ENCODE measurements around the gene CDH19. TPM values are rescaled to one million over a fixed set of nuclear protein-coding genes. Genes with fewer than 3 reads are reported as not detected.

CDH19 gene
- total RNA-seq, 6 donors from 2014 or later = 1.0 to 3.1 (median 1.3) TPM

DNA sequence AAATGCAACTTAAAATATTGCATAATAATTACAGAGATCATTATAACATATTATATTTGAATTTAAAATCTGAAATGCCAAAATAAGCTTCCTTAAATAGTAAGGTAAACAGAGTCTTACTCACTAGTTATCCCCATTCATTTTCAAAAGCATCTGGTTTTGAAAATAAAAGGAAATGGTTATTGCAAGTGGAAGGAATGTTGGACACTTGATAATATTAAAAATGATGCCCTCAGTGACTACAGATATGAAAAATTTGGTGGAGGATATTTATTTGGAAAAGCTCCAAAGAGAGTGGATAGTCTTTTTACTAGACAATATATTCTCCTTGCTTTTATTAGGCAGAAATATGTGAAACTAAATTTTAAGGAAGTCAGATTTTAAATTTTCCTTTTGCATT, 39.7 kb downstream of the CDH19 start:
- TF ChIP-seq EP300 (IDR thresholded peaks at IDR 0.05) (no peak), POLR2AphosphoS5 (IDR thresholded peaks at IDR 0.05) (no peak), POLR2A (IDR thresholded peaks at IDR 0.05) (no peak)
- TF ChIP-seq, protein P1, sequence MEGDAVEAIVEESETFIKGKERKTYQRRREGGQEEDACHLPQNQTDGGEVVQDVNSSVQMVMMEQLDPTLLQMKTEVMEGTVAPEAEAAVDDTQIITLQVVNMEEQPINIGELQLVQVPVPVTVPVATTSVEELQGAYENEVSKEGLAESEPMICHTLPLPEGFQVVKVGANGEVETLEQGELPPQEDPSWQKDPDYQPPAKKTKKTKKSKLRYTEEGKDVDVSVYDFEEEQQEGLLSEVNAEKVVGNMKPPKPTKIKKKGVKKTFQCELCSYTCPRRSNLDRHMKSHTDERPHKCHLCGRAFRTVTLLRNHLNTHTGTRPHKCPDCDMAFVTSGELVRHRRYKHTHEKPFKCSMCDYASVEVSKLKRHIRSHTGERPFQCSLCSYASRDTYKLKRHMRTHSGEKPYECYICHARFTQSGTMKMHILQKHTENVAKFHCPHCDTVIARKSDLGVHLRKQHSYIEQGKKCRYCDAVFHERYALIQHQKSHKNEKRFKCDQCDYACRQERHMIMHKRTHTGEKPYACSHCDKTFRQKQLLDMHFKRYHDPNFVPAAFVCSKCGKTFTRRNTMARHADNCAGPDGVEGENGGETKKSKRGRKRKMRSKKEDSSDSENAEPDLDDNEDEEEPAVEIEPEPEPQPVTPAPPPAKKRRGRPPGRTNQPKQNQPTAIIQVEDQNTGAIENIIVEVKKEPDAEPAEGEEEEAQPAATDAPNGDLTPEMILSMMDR (IDR thresholded peaks at IDR 0.05) = no peak
- no peaks in the 10 kb centered on the region for H3K27me3 ChIP-seq
- DNase-seq (no peak), ATAC-seq (ENCODE audit: low FRiP score in 2 of 2) (no peak)
- H3K27ac ChIP-seq = no peak overlapping the region
- no peaks in the 10 kb centered on the region for H3K9me3 ChIP-seq
- H3K36me3 ChIP-seq = no peaks in the 10 kb centered on the region
- H3K4me1 ChIP-seq = no peaks in the 10 kb centered on the region
- H3K4me3 ChIP-seq = no peak overlapping the region

DNA sequence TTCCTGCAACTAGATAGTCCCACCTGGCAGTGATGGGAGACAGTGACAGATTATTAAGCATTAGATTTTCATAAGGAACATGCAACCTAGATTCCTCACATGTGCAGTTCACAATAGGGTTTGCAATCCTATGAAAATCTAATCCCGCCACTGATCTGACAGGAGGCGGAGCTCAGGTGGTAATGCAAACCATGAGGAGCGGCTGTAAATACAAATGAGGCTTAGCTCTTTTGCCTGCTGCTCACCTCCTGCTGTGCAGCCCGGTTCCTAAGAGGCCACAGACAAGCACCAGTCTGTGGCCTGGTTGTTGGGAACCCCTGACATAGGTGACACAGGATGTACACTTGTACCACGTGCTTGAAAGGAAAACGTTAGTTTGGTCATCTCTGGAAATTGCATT, 41.6 kb downstream of the CDH19 start:
- Histone ChIP-seq H3K27me3 (no peaks in the 10 kb centered on the region), H3K36me3 (no peaks in the 10 kb centered on the region), H3K4me1 (no peaks in the 10 kb centered on the region), H3K4me3 (no peak overlapping the region), H3K9me3 (no peaks in the 10 kb centered on the region), H3K27ac (no peak overlapping the region)
- ATAC-seq (ENCODE audit: low FRiP score in 2 of 2) = no peak
- DNase-seq = no peak
- whole genome bisulfite sequencing, 2 donors = 81 to 83% methylated on average over 6 of the region's 6 CpGs
- TF ChIP-seq, protein P1 (IDR thresholded peaks at IDR 0.05) = no peak
- no peak for TF ChIP-seq POLR2AphosphoS5 (IDR thresholded peaks at IDR 0.05)
- TF ChIP-seq POLR2A (IDR thresholded peaks at IDR 0.05) = no peak

GRCh38 chr18:66560094-66560493, 43.8 kb downstream of the CDH19 start:
- DNase-seq = no peak
- Histone ChIP-seq H3K9me3 (no peaks in the 10 kb centered on the region), H3K27ac (no peak overlapping the region), H3K4me1 (no peaks in the 10 kb centered on the region), H3K27me3 (no peaks in the 10 kb centered on the region), H3K4me3 (no peak overlapping the region), H3K36me3 (no peaks in the 10 kb centered on the region)
- 68 to 70% methylated on average over 4 of the region's 4 CpGs for WGBS, 2 donors
- ATAC-seq (ENCODE audit: low FRiP score in 2 of 2) = no peak
- no peak for TF ChIP-seq POLR2A (IDR thresholded peaks at IDR 0.05)
- no peak for TF ChIP-seq POLR2AphosphoS5 (IDR thresholded peaks at IDR 0.05)
- no peak for TF ChIP-seq EP300 (IDR thresholded peaks at IDR 0.05)
- TF ChIP-seq, protein P1 (IDR thresholded peaks at IDR 0.05) = peak in 4 of 6 experiments; percentile 18 to 40 (median 34)

- TF ChIP-seq POLR2AphosphoS5 (IDR thresholded peaks at IDR 0.05) (no peak), EP300 (IDR thresholded peaks at IDR 0.05) (no peak), POLR2A (IDR thresholded peaks at IDR 0.05) (no peak)
- TF ChIP-seq, protein P1 (IDR thresholded peaks at IDR 0.05) = no peak
- H3K9me3 ChIP-seq = no peaks in the 10 kb centered on the region
- WGBS, 2 donors = 67 to 78% methylated on average over 5 of the region's 5 CpGs
- no peak overlapping the region for H3K27ac ChIP-seq
- DNase-seq (no peak), ATAC-seq (ENCODE audit: low FRiP score in 2 of 2) (no peak)
- H3K4me3 ChIP-seq = no peak overlapping the region
- no peaks in the 10 kb centered on the region for H3K36me3 ChIP-seq
- no peaks in the 10 kb centered on the region for H3K27me3 ChIP-seq
- no peaks in the 10 kb centered on the region for H3K4me1 ChIP-seq
These were observed 45.1 kb downstream of the CDH19 start for GRCh38 chr18:66558773-66559172.

DNA sequence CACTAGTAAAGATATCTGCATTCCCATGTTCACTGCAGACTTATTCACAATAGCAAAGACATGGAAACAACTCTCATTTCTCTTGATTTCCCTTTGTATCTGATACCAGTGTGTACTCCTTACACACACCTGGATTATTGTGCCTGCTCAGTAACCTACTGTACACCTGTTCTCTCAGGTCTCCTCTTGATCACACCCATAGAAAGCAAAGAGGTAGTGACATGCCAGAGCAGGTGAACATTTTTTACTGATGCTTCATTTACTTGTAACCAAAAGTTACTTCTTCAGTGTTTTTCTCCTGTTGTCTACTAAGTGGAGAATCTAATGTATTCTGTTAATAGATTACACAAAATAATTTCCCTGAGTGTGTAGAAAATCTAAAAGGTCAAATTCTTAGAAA, 46.8 kb downstream of the CDH19 start:
- no peak overlapping the region for H3K4me3 ChIP-seq
- H3K4me1 ChIP-seq = no peaks in the 10 kb centered on the region
- H3K27ac ChIP-seq = no peak overlapping the region
- DNase-seq (no peak), ATAC-seq (ENCODE audit: low FRiP score in 2 of 2) (no peak)
- no peaks in the 10 kb centered on the region for H3K27me3 ChIP-seq
- H3K9me3 ChIP-seq = no peaks in the 10 kb centered on the region
- TF ChIP-seq EP300 (IDR thresholded peaks at IDR 0.05) = no peak
- TF ChIP-seq POLR2A (IDR thresholded peaks at IDR 0.05) = no peak
- TF ChIP-seq, protein P1 (IDR thresholded peaks at IDR 0.05) = no peak
- TF ChIP-seq POLR2AphosphoS5 (IDR thresholded peaks at IDR 0.05) = no peak
- H3K36me3 ChIP-seq = no peaks in the 10 kb centered on the region

Measured in upper lobe of left lung (tissue), 6 donors.